Lower leg skin (tissue), 4 donors: ENCODE data around the gene SEMA6C. TPM values are rescaled to one million over a fixed set of nuclear protein-coding genes. Genes with fewer than 3 reads are reported as not detected.
"Not testable (repeated sequence)": the region's sequence is repeated elsewhere in the genome, so short reads cannot be mapped to it uniquely, and the experiment has no call there.

Source experiments
- DNase-seq, 2 donors: peaks; one replicate each; pipeline ENCODE4 v3.0.0-alpha.2; 2019; ENCODE audit warnings: low spot score in 2 of 2
- H3K4me3 ChIP-seq: fragments of 200-600 bp; sonication (generic); 2 replicates; pipeline ENCODE4 v1.5.1; 2017; ENCODE audit warnings: mild to moderate bottlenecking, low read depth; ENCODE audit not compliant: poor library complexity, severe bottlenecking
- POLR2A ChIP-seq, 2 donors: fragments of 450-650 bp; IDR thresholded peaks; one replicate each; pipeline ENCODE4 v1.6.1; 2016 to 2017; ENCODE audit warnings: antibody characterized with exemption in 2 of 2, mild to moderate bottlenecking in 1 of 2, moderate library complexity in 1 of 2
- WGBS, 2 donors: methylation state at CpG; one replicate each; pipeline ENCODE4 v1.1.5; 2018; 5-methylcytosine and 5-hydroxymethylcytosine counted together
- intact Hi-C: fragments of 100-400 bp; cut with DNase I; formaldehyde crosslinking; loops from one replicate; pipeline ENCODE4 v1.15.0; 2023; ENCODE audit warnings: low total_unique reads
- total RNA-seq, 4 donors: library from RNA; depleted of rRNA; stranded (reverse); fragments of >200 nt; gene quantifications; one replicate each; pipeline ENCODE4 v1.1.0, GENCODE V29; 2016
- TF ChIP-seq, protein P1 (sequence below), 3 donors: fragments of 450-650 bp; IDR thresholded peaks; one replicate each; pipeline ENCODE4 v1.5.1; 2016; ENCODE audit warnings: antibody characterized with exemption in 3 of 3, mild to moderate bottlenecking in 3 of 3, moderate library complexity in 2 of 3

SEMA6C gene
- total RNA-seq, 4 donors from 2014 or later = 9.7 to 30.4 (median 14.3) TPM

DNA sequence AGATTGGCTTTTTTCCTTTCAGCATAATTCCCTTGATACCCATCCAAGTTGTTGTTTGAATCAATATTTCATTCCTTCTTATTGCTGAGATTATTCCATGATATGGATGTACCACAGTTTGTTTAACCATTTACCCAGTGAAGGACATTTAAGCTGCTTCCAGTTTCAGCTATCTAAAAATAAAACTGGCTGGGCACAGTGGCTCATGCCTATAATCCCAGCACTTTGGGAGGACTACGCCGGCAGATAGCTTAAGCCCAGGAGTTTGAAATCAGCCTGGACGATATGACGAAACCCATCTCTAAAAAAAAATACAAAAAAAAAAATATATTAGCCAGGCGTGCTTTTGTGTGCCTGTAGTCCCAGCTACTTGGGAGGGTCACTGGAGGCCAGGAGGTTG, 32.6 kb downstream of the SEMA6C start:
- TF ChIP-seq, protein P1, sequence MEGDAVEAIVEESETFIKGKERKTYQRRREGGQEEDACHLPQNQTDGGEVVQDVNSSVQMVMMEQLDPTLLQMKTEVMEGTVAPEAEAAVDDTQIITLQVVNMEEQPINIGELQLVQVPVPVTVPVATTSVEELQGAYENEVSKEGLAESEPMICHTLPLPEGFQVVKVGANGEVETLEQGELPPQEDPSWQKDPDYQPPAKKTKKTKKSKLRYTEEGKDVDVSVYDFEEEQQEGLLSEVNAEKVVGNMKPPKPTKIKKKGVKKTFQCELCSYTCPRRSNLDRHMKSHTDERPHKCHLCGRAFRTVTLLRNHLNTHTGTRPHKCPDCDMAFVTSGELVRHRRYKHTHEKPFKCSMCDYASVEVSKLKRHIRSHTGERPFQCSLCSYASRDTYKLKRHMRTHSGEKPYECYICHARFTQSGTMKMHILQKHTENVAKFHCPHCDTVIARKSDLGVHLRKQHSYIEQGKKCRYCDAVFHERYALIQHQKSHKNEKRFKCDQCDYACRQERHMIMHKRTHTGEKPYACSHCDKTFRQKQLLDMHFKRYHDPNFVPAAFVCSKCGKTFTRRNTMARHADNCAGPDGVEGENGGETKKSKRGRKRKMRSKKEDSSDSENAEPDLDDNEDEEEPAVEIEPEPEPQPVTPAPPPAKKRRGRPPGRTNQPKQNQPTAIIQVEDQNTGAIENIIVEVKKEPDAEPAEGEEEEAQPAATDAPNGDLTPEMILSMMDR (IDR thresholded peaks at IDR 0.05) = no peak
- TF ChIP-seq POLR2A (IDR thresholded peaks at IDR 0.05) = no peak
- DNase-seq = no peak
- no peak overlapping the region for H3K4me3 ChIP-seq
- intact Hi-C loops = no loop called here
- WGBS, 2 donors = 97 to 98% methylated on average over 5 of the region's 5 CpGs

DNA sequence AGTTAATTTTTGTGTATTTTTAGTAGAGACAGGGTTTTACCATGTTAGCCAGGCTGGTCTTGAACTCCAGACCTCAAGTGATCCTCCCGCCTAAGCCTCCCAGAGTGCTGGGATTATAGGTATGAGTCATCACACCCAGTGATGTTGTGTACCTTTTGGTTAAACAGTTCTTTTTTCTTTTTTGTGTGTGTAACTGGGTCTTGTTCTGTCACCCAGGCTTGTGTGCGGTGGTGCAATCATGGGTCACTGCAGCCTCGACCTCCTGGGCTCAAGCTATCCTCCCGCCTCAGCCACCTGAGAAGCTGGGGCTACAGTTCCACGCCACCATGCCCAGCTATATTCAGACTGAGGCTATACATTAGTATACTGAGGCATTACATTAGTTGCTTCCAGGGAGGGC, 38.1 kb downstream of the SEMA6C start:
- WGBS, 2 donors = 93 to 96% methylated on average over 5 of the region's 5 CpGs

DNA sequence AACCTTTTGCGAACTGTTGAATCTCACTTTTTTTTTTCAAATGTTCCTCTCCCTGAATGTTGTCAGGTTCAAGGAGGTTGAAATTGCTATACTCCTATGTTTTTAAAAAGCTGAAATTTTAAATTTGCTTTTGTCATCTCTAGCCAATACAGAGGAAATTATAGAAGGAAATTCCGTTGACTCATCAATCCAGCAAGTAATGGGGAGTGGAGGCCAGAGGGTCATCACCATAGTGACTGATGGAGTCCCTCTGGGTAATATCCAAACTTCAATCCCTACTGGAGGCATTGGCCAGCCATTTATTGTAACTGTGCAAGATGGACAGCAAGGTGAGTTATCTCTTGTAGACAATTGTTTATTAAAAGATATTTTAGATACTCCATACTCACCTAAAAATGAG, 39.5 kb downstream of the SEMA6C start:
- TF ChIP-seq, protein P1 (IDR thresholded peaks at IDR 0.05) = no peak
- TF ChIP-seq POLR2A (IDR thresholded peaks at IDR 0.05) = no peak
- intact Hi-C loops = loop anchor here (10.0 kb wide), 1 partner anchor 48 kb away; the partner anchor contains the start of gene TNFAIP8L2
- H3K4me3 ChIP-seq = no peak overlapping the region
- WGBS, 2 donors = 59 to 67% methylated on average over 2 of the region's 2 CpGs
- no peak for DNase-seq

More for the DNA sequence above, 38.1 kb downstream of the SEMA6C start:
- TF ChIP-seq, protein P1 (IDR thresholded peaks at IDR 0.05) = no peak
- TF ChIP-seq POLR2A (IDR thresholded peaks at IDR 0.05) = no peak
- intact Hi-C loops = loop anchor here (10.0 kb wide), 1 partner anchor 46 kb away; the partner anchor contains the start of gene TNFAIP8L2
- DNase-seq = no peak
- no peak overlapping the region for H3K4me3 ChIP-seq

DNA sequence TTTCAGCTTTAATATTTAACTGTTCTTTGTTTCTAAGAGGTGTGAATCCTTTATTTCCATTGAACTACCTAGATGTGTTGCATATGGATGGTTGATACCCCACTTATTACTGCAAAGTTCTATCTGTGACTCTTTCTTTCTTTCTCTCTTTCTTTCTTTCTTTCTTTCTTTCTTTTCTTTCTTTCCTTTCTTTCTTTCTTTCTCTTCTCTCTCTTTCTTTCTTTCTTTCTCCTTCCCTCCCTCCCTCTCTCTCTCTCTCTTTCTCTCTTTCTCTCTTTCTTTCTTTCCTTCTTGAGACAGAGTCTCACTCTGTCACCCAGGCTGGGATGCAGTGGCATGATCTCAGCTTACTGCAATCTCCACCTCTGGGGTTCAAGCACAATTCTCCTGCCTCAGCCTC, 41.8 kb downstream of the SEMA6C start:
- H3K4me3 ChIP-seq = no peak overlapping the region
- TF ChIP-seq POLR2A (IDR thresholded peaks at IDR 0.05) = no peak
- TF ChIP-seq, protein P1 (IDR thresholded peaks at IDR 0.05) = no peak
- intact Hi-C loops = loop anchor here (10.0 kb wide), 1 partner anchor 50 kb away; the partner anchor contains the start of gene TNFAIP8L2
- no peak for DNase-seq

DNA sequence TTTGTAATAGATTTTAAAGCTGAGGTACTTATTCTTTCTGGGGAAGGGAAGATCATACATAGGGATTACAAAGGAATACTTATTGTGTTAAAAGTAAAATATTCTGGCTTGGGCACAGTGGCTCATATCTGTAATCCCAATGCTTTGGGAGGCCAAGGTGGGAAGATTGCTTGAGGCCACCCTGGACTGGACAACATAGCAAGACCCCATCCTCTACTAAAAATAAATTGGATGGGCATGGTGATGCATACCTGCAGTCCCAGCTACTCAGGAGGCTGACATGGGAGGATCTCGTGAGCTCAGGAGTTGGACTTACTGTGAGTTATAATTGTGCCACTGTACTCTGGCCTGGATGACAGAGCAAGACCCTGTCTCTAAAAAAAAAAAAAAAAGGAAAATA, 48.3 kb downstream of the SEMA6C start:
- no peak for DNase-seq
- intact Hi-C loops = no loop called here
- TF ChIP-seq POLR2A (IDR thresholded peaks at IDR 0.05) = no peak
- TF ChIP-seq, protein P1 (IDR thresholded peaks at IDR 0.05) = no peak
- no peak overlapping the region for H3K4me3 ChIP-seq
- 86 to 96% methylated on average over 1 of the region's 1 CpG for WGBS, 2 donors

DNA sequence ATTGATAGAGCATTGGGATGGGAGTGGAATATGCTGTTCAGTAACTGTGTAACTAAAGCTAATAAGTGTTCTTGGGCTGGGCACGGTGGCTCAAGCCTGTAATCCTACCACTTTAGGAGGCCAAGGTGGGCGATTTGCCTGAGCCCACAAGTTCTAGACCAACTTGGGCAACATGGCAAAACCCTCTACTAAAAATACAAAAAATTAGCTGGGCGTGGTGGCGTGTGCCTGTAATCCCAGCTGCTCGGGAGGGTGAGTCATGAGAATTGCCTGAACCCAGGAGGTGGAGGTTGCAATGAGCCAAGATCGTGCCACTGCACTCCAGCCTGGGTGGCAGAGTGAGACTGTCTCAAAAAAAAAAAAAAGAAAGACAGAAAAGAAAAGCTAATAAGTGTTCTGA, 49.0 kb downstream of the SEMA6C start:
- 66 to 77% methylated on average over 6 of the region's 6 CpGs for WGBS, 2 donors
- DNase-seq, H3K4me3 ChIP-seq, intact Hi-C loops: not testable (repeated sequence)
